DND-41 (cell line): ENCODE measurements around the gene HADHB.

Experiments
- EZH2 ChIP-seq: IDR thresholded peaks from 3 replicates; pipeline ENCODE4 v1.6.1; 2012; ENCODE audit warnings: borderline replicate concordance, low read depth, mild to moderate bottlenecking, moderate library complexity, low read length, inconsistent platforms; ENCODE audit not compliant: severe bottlenecking
- TF ChIP-seq, protein P1 (sequence below): IDR thresholded peaks from 2 replicates; pipeline ENCODE4 v1.5.1; 2012; ENCODE audit warnings: borderline replicate concordance, low read length, moderate library complexity, mild to moderate bottlenecking; ENCODE audit not compliant: poor library complexity, severe bottlenecking; ENCODE audit errors: extremely low read depth

DNA sequence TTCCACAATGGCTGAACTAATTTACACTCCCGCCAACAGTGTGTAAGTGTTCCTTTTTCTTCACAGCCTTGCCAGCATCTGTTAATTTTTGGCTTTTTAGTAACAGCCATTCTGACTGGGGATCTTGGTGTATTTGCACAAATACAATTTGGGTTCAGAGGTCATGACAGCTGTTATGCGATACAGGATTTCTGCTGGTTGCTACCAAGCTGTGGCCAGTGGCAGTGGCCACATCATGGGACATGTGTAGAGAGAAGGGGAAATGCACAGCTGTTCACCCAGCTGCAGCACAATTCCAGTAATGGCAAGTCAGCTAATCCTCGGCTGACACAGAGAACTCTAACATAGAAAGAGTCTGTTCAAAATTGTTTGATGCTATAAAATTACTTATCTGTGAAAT, 80.2 kb downstream of the HADHB start:
- TF ChIP-seq, protein P1, sequence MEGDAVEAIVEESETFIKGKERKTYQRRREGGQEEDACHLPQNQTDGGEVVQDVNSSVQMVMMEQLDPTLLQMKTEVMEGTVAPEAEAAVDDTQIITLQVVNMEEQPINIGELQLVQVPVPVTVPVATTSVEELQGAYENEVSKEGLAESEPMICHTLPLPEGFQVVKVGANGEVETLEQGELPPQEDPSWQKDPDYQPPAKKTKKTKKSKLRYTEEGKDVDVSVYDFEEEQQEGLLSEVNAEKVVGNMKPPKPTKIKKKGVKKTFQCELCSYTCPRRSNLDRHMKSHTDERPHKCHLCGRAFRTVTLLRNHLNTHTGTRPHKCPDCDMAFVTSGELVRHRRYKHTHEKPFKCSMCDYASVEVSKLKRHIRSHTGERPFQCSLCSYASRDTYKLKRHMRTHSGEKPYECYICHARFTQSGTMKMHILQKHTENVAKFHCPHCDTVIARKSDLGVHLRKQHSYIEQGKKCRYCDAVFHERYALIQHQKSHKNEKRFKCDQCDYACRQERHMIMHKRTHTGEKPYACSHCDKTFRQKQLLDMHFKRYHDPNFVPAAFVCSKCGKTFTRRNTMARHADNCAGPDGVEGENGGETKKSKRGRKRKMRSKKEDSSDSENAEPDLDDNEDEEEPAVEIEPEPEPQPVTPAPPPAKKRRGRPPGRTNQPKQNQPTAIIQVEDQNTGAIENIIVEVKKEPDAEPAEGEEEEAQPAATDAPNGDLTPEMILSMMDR, result no peak
- no peak for TF ChIP-seq EZH2
